ENCODE measurements around the gene RUVBL2. TPM values are rescaled to one million over a fixed set of nuclear protein-coding genes. Genes with fewer than 3 reads are reported as not detected.

RUVBL2 gene
- total RNA-seq, 1 donor, result 122 TPM

GRCh38 chr19:48946463-48947257 is 47.0 kb upstream of the RUVBL2 start:
- Histone ChIP-seq H3K4me3 (ENCODE audit: insufficient read depth, low read length) (no peak overlapping the region), H3K27ac (ENCODE audit: low read depth, low read length) (no peak overlapping the region), H2AFZ (ENCODE audit: low read length) (no peak overlapping the region), H3K27me3 (ENCODE audit: insufficient read depth, low read length) (no peaks in the 10 kb centered on the region), H3K4me1 (ENCODE audit: insufficient read depth, low read length) (no peaks in the 10 kb centered on the region), H3K4me2 (ENCODE audit: insufficient read depth, low read length) (no peak overlapping the region), H3K9me3 (ENCODE audit: low read depth, low read length) (peaks cover 3% of the 10 kb centered on the region), H3K36me3 (ENCODE audit: insufficient read depth, low read length) (no peaks in the 10 kb centered on the region), H3K79me2 (ENCODE audit: insufficient read depth, low read length) (no peaks in the 10 kb centered on the region), H4K20me1 (ENCODE audit: insufficient read depth, low read length) (no peaks in the 10 kb centered on the region)
- TF ChIP-seq CTCF (IDR thresholded peaks at IDR 0.05; ENCODE audit: extremely low read depth, low read depth, low read length), result no peak
- DNase-seq (ENCODE audit: insufficient read length, low spot score, missing footprints), result no peak

GRCh38 chr19:48947258-48947542 is 46.5 kb upstream of the RUVBL2 start:
- no peak overlapping the region for H3K4me2 ChIP-seq (ENCODE audit: insufficient read depth, low read length)
- H3K79me2 ChIP-seq (ENCODE audit: insufficient read depth, low read length), result no peaks in the 10 kb centered on the region
- H3K27me3 ChIP-seq (ENCODE audit: insufficient read depth, low read length), result no peaks in the 10 kb centered on the region
- DNase-seq (ENCODE audit: insufficient read length, low spot score, missing footprints), result no peak
- no peaks in the 10 kb centered on the region for H3K36me3 ChIP-seq (ENCODE audit: insufficient read depth, low read length)
- no peaks in the 10 kb centered on the region for H4K20me1 ChIP-seq (ENCODE audit: insufficient read depth, low read length)
- no peaks in the 10 kb centered on the region for H3K4me1 ChIP-seq (ENCODE audit: insufficient read depth, low read length)
- no peak overlapping the region for H2AFZ ChIP-seq (ENCODE audit: low read length)
- no peak overlapping the region for H3K4me3 ChIP-seq (ENCODE audit: insufficient read depth, low read length)
- H3K9me3 ChIP-seq (ENCODE audit: low read depth, low read length), result peaks cover 3% of the 10 kb centered on the region
- H3K27ac ChIP-seq (ENCODE audit: low read depth, low read length), result no peak overlapping the region
- no peak for TF ChIP-seq CTCF (IDR thresholded peaks at IDR 0.05; ENCODE audit: extremely low read depth, low read depth, low read length)

GRCh38 chr19:48950159-48950558 is 43.5 kb upstream of the RUVBL2 start:
- no peak overlapping the region for H2AFZ ChIP-seq (ENCODE audit: low read length)
- H3K4me1 ChIP-seq (ENCODE audit: insufficient read depth, low read length), result peaks cover 4% of the 10 kb centered on the region
- no peaks in the 10 kb centered on the region for H3K27me3 ChIP-seq (ENCODE audit: insufficient read depth, low read length)
- no peak for TF ChIP-seq CTCF (IDR thresholded peaks at IDR 0.05; ENCODE audit: extremely low read depth, low read depth, low read length)
- H3K9me3 ChIP-seq (ENCODE audit: low read depth, low read length), result peaks cover 3% of the 10 kb centered on the region
- no peak for DNase-seq (ENCODE audit: insufficient read length, low spot score, missing footprints)
- no peak overlapping the region for H3K27ac ChIP-seq (ENCODE audit: low read depth, low read length)
- H3K36me3 ChIP-seq (ENCODE audit: insufficient read depth, low read length), result no peaks in the 10 kb centered on the region
- no peaks in the 10 kb centered on the region for H4K20me1 ChIP-seq (ENCODE audit: insufficient read depth, low read length)
- peaks cover 9% of the 10 kb centered on the region for H3K79me2 ChIP-seq (ENCODE audit: insufficient read depth, low read length)
- no peak overlapping the region for H3K4me2 ChIP-seq (ENCODE audit: insufficient read depth, low read length)
- H3K4me3 ChIP-seq (ENCODE audit: insufficient read depth, low read length), result no peak overlapping the region

GRCh38 chr19:48950830-48951519 is 42.7 kb upstream of the RUVBL2 start:
- DNase-seq (ENCODE audit: insufficient read length, low spot score, missing footprints), result peak; percentile 61
- Histone ChIP-seq H3K36me3 (ENCODE audit: insufficient read depth, low read length) (peaks cover under 1% of the 10 kb centered on the region), H4K20me1 (ENCODE audit: insufficient read depth, low read length) (no peaks in the 10 kb centered on the region), H2AFZ (ENCODE audit: low read length) (no peak overlapping the region), H3K27ac (ENCODE audit: low read depth, low read length) (no peak overlapping the region), H3K27me3 (ENCODE audit: insufficient read depth, low read length) (no peaks in the 10 kb centered on the region), H3K4me1 (ENCODE audit: insufficient read depth, low read length) (peaks cover 12% of the 10 kb centered on the region), H3K4me2 (ENCODE audit: insufficient read depth, low read length) (no peak overlapping the region), H3K9me3 (ENCODE audit: low read depth, low read length) (peaks cover 3% of the 10 kb centered on the region), H3K79me2 (ENCODE audit: insufficient read depth, low read length) (peaks cover 18% of the 10 kb centered on the region), H3K4me3 (ENCODE audit: insufficient read depth, low read length) (no peak overlapping the region)
- TF ChIP-seq CTCF (IDR thresholded peaks at IDR 0.05; ENCODE audit: extremely low read depth, low read depth, low read length), result no peak

Measured in osteoblast (primary cell).